Stimulated activated CD8-positive, alpha-beta memory T cell treated with anti-CD3 and anti-CD28 coated beads, Interleukin-15, amount 100 ng/mL, for 1 hour (primary cell): ENCODE results near the gene NTPCR.
A peak's percentile ranks its signal among the peaks of the same experiment; 100 is the strongest.
"Not testable (repeated sequence)": the region's sequence is repeated elsewhere in the genome, so short reads cannot be mapped to it uniquely, and the experiment has no call there.

ENCODE experiments used
- DNase-seq: peaks from one replicate; pipeline ENCODE4 v3.0.0-alpha.2; 2020; ENCODE audit warnings: low read depth

NTPCR gene, protein sequence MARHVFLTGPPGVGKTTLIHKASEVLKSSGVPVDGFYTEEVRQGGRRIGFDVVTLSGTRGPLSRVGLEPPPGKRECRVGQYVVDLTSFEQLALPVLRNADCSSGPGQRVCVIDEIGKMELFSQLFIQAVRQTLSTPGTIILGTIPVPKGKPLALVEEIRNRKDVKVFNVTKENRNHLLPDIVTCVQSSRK

DNA sequence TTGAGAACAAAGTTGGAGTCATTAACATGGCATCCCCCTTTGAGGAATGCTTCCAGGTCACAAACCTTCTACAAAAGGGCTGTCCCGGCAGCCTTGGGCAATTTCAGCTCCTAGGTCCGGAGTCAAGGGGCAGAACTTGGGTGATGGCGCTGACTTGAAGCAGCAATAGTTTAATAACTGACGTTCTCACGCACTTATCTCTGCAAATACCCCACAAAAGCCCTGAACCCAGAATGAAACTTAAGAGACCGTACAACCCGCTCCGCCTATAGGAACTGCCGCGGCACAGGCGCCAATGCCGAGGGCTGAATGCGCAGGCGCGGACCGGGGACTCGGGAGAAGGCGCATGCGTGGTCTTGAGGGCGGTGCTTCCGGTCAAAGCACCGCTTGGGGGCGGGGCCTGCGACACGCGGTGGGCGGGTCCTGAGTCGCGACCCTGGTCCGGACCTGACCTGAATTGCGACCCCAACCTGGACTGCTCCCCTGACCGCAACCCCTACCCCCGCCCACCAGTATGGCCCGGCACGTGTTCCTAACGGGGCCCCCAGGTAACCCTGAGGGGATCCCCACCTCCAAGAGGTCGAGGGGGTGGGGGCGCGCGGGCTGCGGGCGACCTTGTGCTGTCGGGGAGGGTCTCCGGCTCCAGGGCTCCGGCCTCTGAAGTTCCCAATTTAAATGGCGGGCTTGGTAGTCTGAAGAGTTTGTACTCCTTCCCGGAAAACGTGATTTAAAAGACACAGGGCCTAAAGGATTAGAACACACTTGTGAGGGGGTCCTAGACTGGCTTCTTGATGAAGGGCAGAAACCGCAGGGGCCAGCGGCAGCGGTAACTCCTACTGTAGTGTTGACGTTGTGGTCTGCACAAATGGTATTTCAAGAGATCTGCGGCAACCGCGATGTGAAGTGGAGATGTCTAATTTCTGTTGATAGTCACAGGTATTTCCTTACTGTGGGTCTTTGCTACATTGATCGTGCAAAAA, at the start of gene NTPCR:
NTPCR (plus strand) TSS at position 415 of the 980 bp plus-strand sequence; CDS start at position 515, 100 bp downstream.
- DNase-seq = peak; percentile 93

DNA sequence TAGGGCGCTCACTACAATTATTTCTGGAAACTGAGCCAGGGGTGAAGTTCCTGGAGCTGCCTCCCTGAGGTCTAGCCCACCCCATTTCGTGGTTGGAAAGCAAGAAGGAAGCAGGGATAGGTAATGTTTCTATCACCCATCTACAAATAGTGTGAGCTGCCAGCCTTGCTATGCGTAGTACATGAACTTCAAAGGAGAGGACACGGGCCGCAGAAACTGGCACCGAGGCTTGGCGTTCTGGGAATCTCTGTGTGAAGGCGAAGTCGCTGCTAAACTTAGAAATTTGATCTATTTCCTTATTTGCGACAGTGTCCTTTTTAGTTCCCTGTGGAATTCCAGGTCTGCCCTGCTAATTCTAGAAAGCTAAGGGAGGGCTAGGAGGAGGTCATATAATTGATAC, 49.6 kb upstream of the NTPCR start:
- DNase-seq = no peak

- no peak for DNase-seq
These were observed 49.2 kb upstream of the NTPCR start for GRCh38 chr1:232901255-232901654.

- no peak for DNase-seq
These were observed 47.5 kb upstream of the NTPCR start for GRCh38 chr1:232902774-232903350.

DNA sequence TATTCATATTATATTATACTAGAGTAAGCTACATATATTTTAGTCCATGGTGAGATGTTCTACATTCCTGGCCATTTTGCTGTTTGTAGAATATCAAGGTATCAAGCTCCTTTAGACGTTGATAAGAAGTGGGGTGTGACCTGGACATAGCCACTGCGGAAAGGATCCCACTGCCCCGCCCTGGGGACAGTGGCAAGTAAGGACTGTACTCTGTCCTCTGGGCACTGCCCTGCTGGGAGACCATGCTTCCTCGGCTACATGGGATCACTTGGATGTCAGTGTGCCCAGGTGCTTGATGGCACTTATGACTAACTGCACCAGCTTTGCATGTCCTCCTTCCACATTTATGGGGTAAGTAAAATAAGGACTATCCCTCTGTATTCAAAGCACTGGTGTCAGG, 46.3 kb upstream of the NTPCR start:
- no peak for DNase-seq

- DNase-seq = no peak
These were observed 45.8 kb upstream of the NTPCR start for GRCh38 chr1:232904566-232904965.

GRCh38 chr1:232905331-232906034, 44.9 kb upstream of the NTPCR start:
- no peak for DNase-seq

DNA sequence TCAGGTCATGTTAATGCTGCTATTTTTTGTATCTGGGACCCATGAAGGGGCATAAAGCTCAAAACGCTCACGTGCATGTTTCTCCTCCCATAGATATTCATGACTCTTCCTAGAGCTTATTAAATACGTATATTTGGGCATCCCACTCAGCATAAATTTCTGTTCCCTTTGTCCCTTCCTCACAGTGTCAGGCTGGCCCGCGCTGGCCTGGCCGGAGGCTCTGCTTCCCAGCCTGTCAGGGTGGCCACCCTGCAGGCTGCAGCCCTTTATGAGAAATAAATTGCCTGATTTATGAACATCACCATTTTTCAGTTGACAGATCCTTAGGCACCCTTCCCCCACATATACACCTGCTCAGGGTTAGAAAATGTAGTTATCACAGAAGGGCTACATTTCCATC, 44.0 kb upstream of the NTPCR start:
- no peak for DNase-seq

GRCh38 chr1:232908831-232909230, 41.6 kb upstream of the NTPCR start:
- DNase-seq = no peak

GRCh38 chr1:232909752-232910151, 40.7 kb upstream of the NTPCR start:
- DNase-seq = no peak

- DNase-seq = no peak
These were observed 39.3 kb upstream of the NTPCR start for GRCh38 chr1:232911027-232911599.

GRCh38 chr1:232912845-232913580, 37.4 kb upstream of the NTPCR start:
- no peak for DNase-seq

DNA sequence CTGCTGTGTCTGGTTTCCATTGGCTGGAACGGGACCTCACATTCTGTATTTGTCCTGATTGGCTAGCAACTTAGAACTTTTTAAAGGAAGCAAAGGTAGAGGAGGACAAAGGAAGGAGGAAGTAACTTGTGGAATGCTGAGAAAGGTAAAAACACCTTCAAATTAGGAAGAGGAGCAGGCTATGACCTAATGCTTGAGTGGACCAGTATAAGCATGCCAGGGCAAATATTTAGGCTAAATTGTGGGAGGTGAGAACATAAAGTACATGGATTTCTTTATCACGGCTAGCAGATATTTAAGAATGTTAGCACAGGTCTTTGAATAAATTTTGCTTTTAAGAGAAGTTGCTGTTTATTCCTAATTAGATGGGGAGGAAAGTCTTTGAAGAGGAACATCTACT, 36.1 kb upstream of the NTPCR start:
- DNase-seq = not testable (repeated sequence)

DNA sequence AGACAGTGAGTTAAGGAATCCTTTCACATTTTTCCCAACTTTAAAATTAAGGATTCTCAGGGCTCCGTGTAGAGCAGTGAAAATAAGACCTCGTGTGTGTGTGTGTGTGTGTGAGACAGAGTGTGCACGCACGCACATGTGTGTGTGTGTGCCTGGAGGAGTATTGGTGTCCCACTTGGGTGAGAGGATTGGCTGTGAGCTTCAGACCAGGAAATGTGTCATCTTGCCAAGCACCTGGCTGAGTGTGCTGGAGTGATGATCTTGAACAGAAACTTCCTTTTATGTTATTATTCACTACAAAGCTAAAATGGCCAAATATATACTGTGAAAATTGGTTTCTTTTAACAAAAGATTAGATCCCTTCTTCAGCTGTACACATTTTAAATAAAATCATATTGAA, 35.2 kb upstream of the NTPCR start:
- DNase-seq = no peak

DNA sequence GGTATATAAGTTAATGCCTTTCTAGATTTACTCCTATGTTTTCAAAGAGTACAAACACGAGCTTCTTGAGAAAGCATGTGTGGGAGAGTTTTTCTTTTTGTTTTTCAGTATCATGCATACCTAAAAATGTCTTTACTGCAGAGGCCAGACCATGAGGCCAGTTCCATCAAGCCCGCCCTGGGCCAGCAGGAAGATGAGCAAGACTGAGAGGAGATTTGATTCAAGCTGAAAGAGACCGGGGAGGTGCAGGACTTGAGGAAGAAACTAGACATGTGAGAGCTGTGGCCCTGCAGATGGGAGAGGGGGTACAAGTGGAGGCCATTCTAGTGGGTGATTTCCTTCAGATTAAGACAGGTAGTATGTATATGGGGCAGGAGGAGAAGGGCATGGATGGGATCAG, 33.4 kb upstream of the NTPCR start:
- DNase-seq = no peak

DNA sequence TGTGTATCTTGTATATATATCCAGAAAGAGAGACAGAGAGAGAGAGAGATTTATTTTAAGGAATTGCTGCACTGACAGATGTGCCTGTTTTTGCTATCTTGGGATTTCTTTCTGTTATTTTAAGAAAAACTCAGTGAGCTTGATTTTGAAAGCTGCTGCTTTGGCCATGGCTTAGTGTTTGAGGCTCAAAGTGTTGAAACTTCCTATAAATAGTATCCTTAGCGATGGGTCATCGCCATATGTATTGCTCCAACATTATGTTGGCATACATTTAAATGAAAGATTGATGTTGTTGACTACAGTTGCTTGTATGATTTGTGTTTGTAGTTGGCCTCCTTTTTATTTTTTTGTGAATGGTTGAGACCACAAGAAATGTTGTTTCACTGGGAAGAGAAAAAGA, 29.0 kb upstream of the NTPCR start:
- DNase-seq = no peak

GRCh38 chr1:232922485-232922884, 27.9 kb upstream of the NTPCR start:
- DNase-seq = no peak

GRCh38 chr1:232923739-232924386, 26.5 kb upstream of the NTPCR start:
- peak; percentile 0 for DNase-seq

DNA sequence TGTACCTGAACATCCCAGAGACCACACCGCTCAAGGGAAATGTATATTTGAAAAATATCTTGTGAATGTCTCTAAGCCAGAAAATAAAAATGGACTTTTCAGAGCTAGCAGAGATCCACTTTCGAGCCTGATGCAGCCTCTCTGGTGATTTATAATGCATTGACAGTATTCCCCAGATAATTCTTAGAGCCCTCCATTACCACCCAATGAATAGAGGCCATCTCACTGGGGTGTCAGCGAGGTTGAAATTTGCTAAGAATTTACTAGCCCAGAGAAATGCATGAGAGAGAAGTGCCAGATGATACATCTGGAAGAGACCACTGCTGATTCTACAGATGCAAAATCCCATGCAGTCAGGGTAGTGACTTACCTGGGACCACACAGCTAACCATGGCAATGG, 25.5 kb upstream of the NTPCR start:
- DNase-seq = no peak

GRCh38 chr1:232925421-232926220, 24.8 kb upstream of the NTPCR start:
- DNase-seq = no peak
